Type B pancreatic cell (in vitro differentiated cells): ENCODE measurements around the gene CILP2. TPM values are rescaled to one million over a fixed set of nuclear protein-coding genes. Genes with fewer than 3 reads are reported as not detected.

ENCODE experiments used
- DNase-seq: peaks from one replicate; pipeline ENCODE4 v3.0.0; 2021; ENCODE audit warnings: mixed read lengths; ENCODE audit not compliant: unreplicated experiment; ENCODE audit errors: extremely low spot score
- H3K27ac Mint-ChIP-seq: 2 replicates; pipeline ENCODE4 v1.8.0; 2021; ENCODE audit warnings: mild to moderate bottlenecking, mixed read lengths
- H3K27me3 Mint-ChIP-seq: 2 replicates; pipeline ENCODE4 v1.8.0; 2021; ENCODE audit warnings: mixed read lengths
- H3K36me3 Mint-ChIP-seq: 2 replicates; pipeline ENCODE4 v1.8.0; 2021; ENCODE audit warnings: mixed read lengths
- H3K4me1 Mint-ChIP-seq: one replicate; pipeline ENCODE4 v1.8.0; 2021; ENCODE audit warnings: mixed read lengths; ENCODE audit not compliant: unreplicated experiment
- H3K4me3 Mint-ChIP-seq: 2 replicates; pipeline ENCODE4 v1.8.0; 2021; ENCODE audit warnings: mild to moderate bottlenecking, mixed read lengths
- H3K9me3 Mint-ChIP-seq: 2 replicates; pipeline ENCODE4 v1.8.0; 2021; ENCODE audit warnings: mixed read lengths
- total RNA-seq: library from RNA; stranded (reverse); gene quantifications from 2 replicates; pipeline ENCODE4 v1.2.1, GENCODE V29; 2021; ENCODE audit warnings: low replicate concordance
- TF ChIP-seq, protein P1 (sequence below): fragments of 200-600 bp; sonication (generic); conservative IDR thresholded peaks from 2 replicates; pipeline ENCODE4 v1.5.0; 2021; ENCODE audit warnings: antibody characterized with exemption, mild to moderate bottlenecking

Gene CILP2
- total RNA-seq, 1 donor from 2014 or later, result 3.2 TPM

DNA sequence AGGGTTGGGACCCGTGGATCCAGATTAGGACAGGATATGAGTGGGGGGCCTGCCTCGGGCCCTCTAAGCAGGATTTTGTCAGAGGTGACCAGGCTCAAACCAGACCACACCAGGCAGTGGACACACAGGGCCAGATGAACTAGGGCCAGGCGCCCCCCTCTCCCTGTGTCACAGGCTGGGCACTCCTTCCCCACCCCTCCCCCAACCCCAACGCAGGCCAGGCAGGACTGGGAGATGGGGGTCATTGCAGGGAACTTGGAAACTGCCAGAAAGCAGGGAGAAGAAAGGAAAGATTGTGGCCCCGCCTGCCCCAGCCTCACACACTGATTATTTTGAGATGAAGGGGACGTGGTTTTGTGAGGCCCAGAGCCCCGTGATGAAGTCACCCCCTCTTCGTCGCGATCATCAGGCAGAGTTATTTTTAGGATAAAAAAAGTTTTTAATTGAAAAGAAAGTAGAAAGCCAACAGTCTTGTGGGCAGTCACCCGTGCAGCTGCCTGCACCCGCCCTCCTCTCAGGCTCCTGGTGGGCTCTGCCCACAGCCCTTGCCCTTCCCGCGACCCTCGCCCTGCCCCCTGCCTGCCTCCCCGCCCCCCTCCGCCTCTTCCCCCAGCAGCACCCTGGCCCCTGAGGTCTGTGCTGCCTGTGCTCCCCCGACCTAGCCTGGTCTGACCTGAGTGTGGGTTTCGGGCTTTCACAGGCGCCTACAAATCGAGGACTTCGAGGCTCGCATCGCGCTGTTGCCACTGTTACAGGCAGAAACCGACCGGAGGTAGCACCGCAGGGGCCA, 11.3 kb upstream of the CILP2 start:
- Mint-ChIP-seq H3K4me3 (no peak overlapping the region), H3K27ac (no peak overlapping the region), H3K36me3 (no peaks in the 10 kb centered on the region), H3K4me1 (peaks cover 15% of the 10 kb centered on the region), H3K27me3 (no peaks in the 10 kb centered on the region), H3K9me3 (no peaks in the 10 kb centered on the region)
- TF ChIP-seq, protein P1, sequence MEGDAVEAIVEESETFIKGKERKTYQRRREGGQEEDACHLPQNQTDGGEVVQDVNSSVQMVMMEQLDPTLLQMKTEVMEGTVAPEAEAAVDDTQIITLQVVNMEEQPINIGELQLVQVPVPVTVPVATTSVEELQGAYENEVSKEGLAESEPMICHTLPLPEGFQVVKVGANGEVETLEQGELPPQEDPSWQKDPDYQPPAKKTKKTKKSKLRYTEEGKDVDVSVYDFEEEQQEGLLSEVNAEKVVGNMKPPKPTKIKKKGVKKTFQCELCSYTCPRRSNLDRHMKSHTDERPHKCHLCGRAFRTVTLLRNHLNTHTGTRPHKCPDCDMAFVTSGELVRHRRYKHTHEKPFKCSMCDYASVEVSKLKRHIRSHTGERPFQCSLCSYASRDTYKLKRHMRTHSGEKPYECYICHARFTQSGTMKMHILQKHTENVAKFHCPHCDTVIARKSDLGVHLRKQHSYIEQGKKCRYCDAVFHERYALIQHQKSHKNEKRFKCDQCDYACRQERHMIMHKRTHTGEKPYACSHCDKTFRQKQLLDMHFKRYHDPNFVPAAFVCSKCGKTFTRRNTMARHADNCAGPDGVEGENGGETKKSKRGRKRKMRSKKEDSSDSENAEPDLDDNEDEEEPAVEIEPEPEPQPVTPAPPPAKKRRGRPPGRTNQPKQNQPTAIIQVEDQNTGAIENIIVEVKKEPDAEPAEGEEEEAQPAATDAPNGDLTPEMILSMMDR, result no peak
- no peak for DNase-seq

DNA sequence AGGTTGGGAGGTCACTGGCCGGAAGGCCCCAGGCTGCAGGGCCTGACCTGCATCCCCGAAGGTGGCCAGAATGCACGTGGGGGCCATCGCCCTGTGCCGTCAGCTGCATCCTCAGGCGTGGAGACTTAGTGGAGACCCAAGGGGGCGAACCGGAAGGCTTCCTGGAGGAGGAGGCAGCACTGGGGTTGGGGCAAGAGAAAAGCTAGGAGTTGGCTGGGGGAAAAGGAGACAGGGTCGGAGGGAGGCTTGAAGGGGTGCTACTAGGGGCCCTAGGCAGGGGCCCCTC, 10.8 kb upstream of the CILP2 start:
- Mint-ChIP-seq H3K9me3 (no peaks in the 10 kb centered on the region), H3K36me3 (no peaks in the 10 kb centered on the region), H3K27me3 (no peaks in the 10 kb centered on the region), H3K4me1 (peaks cover 15% of the 10 kb centered on the region), H3K27ac (no peak overlapping the region), H3K4me3 (no peak overlapping the region)
- TF ChIP-seq, protein P1, result no peak
- no peak for DNase-seq

DNA sequence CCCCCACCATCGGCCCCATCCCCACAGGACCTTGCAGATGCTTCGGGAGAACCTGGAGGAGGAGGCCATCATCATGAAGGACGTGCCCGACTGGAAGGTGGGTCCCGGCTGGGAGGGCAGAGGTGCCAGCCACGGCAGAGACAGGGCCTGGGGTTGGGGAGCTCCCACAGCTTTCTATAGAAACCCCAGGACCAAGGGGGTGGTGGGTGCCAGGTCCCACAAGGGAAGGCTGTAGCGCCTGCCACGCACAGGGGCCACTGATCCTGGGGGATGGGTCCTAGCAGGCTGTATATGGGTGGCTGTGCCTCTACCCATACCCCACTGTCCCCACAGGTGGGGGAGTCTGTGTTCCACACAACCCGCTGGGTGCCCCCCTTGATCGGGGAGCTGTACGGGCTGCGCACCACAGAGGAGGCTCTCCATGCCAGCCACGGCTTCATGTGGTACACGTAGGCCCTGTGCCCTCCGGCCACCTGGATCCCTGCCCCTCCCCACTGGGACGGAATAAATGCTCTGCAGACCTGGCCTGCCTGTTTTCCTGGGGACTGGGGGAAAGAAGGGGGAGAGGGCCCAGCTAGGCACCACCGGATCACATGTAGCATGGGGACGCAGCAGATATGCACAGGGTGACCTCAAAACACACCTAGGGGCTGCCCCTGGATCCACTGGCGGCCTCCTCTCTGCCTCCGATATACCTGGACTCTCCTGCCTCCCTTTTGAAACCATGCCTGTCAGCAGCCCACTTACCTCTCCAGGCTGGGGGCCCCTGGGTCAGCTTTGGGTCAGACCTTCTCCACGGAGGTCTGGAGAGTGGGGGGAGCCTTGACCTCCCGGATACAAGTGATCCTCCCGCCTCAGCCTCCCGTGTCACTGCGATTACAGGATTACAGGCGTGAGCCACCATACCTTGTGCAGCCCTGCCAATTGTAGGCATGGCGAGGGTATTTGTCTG, 10.1 kb upstream of the CILP2 start:
- TF ChIP-seq, protein P1, result no peak
- H3K36me3 Mint-ChIP-seq, result no peaks in the 10 kb centered on the region
- no peak overlapping the region for H3K27ac Mint-ChIP-seq
- H3K9me3 Mint-ChIP-seq, result no peaks in the 10 kb centered on the region
- peaks cover 11% of the 10 kb centered on the region for H3K4me1 Mint-ChIP-seq
- no peak for DNase-seq
- no peaks in the 10 kb centered on the region for H3K27me3 Mint-ChIP-seq
- H3K4me3 Mint-ChIP-seq, result no peak overlapping the region

DNA sequence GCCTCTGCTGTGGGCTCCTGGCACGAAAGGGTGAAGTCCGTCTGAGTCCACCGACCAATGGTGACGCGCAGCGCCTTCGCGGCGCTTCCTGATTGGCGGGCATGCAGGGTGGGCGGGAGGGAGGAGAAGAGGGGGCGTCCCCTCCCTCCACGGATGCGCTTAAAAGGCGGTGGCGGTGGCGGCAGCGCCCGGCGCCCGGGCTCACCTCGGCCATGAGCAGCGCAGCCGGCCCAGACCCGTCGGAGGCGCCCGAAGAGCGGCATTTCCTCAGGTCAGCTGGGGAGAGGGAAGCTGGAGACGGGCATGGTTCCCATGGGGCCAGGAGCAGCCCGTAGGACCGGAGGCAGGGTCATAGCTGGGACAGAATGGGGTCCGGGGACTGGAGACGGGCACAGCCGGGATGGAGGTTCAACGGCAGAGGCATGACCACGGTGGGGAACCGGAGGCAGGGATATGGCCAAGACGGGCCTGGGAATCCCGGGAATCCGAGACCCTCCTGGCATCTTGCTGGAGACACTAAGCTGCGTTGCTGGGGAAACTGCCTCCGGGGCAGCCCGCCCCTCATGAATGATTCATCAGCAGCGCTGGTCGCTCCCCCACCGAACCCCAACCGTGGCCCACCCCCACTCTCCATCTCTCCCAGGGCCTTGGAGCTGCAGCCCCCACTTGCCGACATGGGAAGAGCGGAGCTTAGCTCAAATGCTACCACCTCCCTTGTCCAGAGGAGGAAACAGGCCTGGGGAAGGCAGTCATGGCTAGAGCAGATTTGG, 9.2 kb upstream of the CILP2 start, which contains the start of gene YJEFN3:
Gene YJEFN3, plus strand, starts transcription at position 191 of the 770 bp plus-strand sequence. Its CDS starts 22 bp downstream, at position 213.
- H3K4me1 Mint-ChIP-seq, result peaks cover 14% of the 10 kb centered on the region
- H3K27ac Mint-ChIP-seq, result no peak within 1 kb of the TSS
- no peaks in the 10 kb centered on the region for H3K9me3 Mint-ChIP-seq
- no peaks in the 10 kb centered on the region for H3K36me3 Mint-ChIP-seq
- no peaks in the 10 kb centered on the region for H3K27me3 Mint-ChIP-seq
- DNase-seq, result no peak
- TF ChIP-seq, protein P1, result no peak
- H3K4me3 Mint-ChIP-seq, result no peak within 1 kb of the TSS

DNA sequence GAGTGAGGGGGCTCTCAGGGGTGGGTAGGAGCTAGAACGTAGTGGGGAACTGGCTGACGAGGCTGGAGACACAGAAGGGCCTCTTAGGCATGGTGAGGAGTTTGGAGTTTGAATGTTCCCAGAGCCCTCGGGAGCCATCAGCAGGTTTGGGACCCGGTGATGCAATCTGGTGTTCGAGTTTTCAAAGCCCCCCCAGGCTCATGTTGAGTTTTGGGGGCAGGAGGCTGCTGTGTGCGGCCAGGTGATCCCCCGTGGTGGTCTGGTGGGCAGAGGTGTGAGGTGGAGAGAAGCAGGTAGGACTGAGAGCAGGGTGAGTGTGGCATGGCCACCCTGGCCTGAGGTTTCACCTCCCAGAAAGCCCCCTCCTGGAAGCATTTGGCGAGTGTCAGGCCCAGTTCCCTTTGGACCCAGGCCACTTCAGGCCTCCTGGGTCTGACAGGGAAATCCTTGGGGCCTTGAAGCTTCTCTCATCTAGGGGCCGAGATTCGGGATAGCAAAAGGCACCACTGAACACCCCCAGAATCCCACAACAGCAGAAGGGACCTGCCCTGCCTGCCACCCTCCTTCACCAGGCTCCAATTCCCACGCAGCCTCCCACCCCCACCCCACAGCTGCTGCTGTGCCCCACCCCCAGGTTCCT, 8.2 kb upstream of the CILP2 start:
- Mint-ChIP-seq H3K36me3 (no peaks in the 10 kb centered on the region), H3K4me3 (no peak overlapping the region), H3K9me3 (no peaks in the 10 kb centered on the region), H3K27ac (no peak overlapping the region), H3K27me3 (no peaks in the 10 kb centered on the region), H3K4me1 (peaks cover 17% of the 10 kb centered on the region)
- TF ChIP-seq, protein P1, result no peak
- no peak for DNase-seq
